WTC11 (cell line): ENCODE measurements around the gene DLGAP3. TPM values are rescaled to one million over a fixed set of nuclear protein-coding genes. Genes with fewer than 3 reads are reported as not detected.
"Not testable (repeated sequence)": the region's sequence is repeated elsewhere in the genome, so short reads cannot be mapped to it uniquely, and the experiment has no call there.

Source experiments
- ATAC-seq: fragments of 200-7000 bp; cut with Tn5 transposase; 2 replicates; pipeline ENCODE4 v1.10.0; 2021; ENCODE audit warnings: mild to moderate bottlenecking, moderate library complexity
- CTCF ChIA-PET: fragments of 300-600 bp; sonication (Branson Sonifier 250); formaldehyde crosslinking; loops from one replicate; lab custom pipeline; 2021; ENCODE audit warnings: antibody characterized with exemption; lab: Charles Lee
- POLR2A ChIA-PET: fragments of 350-600 bp; sonication (Branson Sonifier 250); formaldehyde crosslinking; loops from one replicate; lab custom pipeline; 2021; ENCODE audit warnings: antibody characterized with exemption; lab: Charles Lee
- DNase-seq: peaks from one replicate; pipeline ENCODE4 v3.0.0; 2021; ENCODE audit warnings: low spot score
- H3K27ac Mint-ChIP-seq: 2 replicates; pipeline ENCODE4 v1.8.0; 2021; ENCODE audit warnings: mixed read lengths
- H3K27me3 Mint-ChIP-seq: 2 replicates; pipeline ENCODE4 v1.8.0; 2021; ENCODE audit warnings: low read depth, mild to moderate bottlenecking, moderate library complexity, mixed read lengths
- H3K36me3 Mint-ChIP-seq: 2 replicates; pipeline ENCODE4 v1.8.0; 2021; ENCODE audit warnings: mixed read lengths
- H3K4me1 Mint-ChIP-seq: 2 replicates; pipeline ENCODE4 v1.8.0; 2022; ENCODE audit warnings: mixed read lengths
- H3K4me3 Mint-ChIP-seq: 2 replicates; pipeline ENCODE4 v1.8.0; 2021; ENCODE audit warnings: mild to moderate bottlenecking, moderate library complexity, mixed read lengths
- H3K9me3 Mint-ChIP-seq: 2 replicates; pipeline ENCODE4 v1.8.0; 2021; ENCODE audit warnings: mixed read lengths
- ELF4 ChIP-seq: sonication (generic); formaldehyde crosslinking; IDR thresholded peaks from 2 replicates; pipeline ENCODE4 v1.8.1; 2022; ENCODE audit warnings: low read depth, mild to moderate bottlenecking, moderate library complexity, missing genetic modification reagents
- EMX1 ChIP-seq: fragments of 250-450 bp; sonication (Bioruptor Pico); IDR thresholded peaks from 2 replicates; pipeline ENCODE4 v1.8.0; 2021; ENCODE audit warnings: mild to moderate bottlenecking
- ESRRA ChIP-seq: sonication (generic); formaldehyde crosslinking; IDR thresholded peaks from 2 replicates; pipeline ENCODE4 v1.8.1; 2022; ENCODE audit warnings: mild to moderate bottlenecking, missing genetic modification reagents, borderline replicate concordance
- FOXJ3 ChIP-seq: sonication (generic); formaldehyde crosslinking; IDR thresholded peaks from 2 replicates; pipeline ENCODE4 v1.9.0; 2021; ENCODE audit warnings: missing genetic modification reagents, mild to moderate bottlenecking, borderline replicate concordance
- FOXK1 ChIP-seq: sonication (generic); formaldehyde crosslinking; IDR thresholded peaks from 2 replicates; pipeline ENCODE4 v1.8.0; 2022; ENCODE audit warnings: mild to moderate bottlenecking, moderate library complexity, missing genetic modification reagents
- JAZF1 ChIP-seq: fragments of 250-450 bp; sonication (Bioruptor Pico); IDR thresholded peaks from 2 replicates; pipeline ENCODE4 v1.9.0; 2021; ENCODE audit warnings: moderate library complexity, mild to moderate bottlenecking, inconsistent platforms
- KAT7 ChIP-seq: sonication (generic); formaldehyde crosslinking; IDR thresholded peaks from 2 replicates; pipeline ENCODE4 v1.8.1; 2023; ENCODE audit warnings: missing genetic modification reagents, mild to moderate bottlenecking, borderline replicate concordance
- MYBL2 ChIP-seq: sonication (generic); formaldehyde crosslinking; IDR thresholded peaks from 2 replicates; pipeline ENCODE4 v1.8.1; 2023; ENCODE audit warnings: mild to moderate bottlenecking, moderate library complexity, missing genetic modification reagents
- NR2C2 ChIP-seq: sonication (generic); formaldehyde crosslinking; IDR thresholded peaks from 2 replicates; pipeline ENCODE4 v1.8.0; 2022; ENCODE audit warnings: mild to moderate bottlenecking, missing genetic modification reagents
- RELA ChIP-seq: sonication (generic); formaldehyde crosslinking; IDR thresholded peaks from 2 replicates; pipeline ENCODE4 v1.8.1; 2022; ENCODE audit warnings: missing genetic modification reagents, mild to moderate bottlenecking, borderline replicate concordance
- SMAD3 ChIP-seq: sonication (generic); formaldehyde crosslinking; IDR thresholded peaks from 2 replicates; pipeline ENCODE4 v1.8.0; 2022; ENCODE audit warnings: missing genetic modification reagents, mild to moderate bottlenecking, borderline replicate concordance
- SP1 ChIP-seq: sonication (generic); formaldehyde crosslinking; conservative IDR thresholded peaks from 2 replicates; pipeline ENCODE4 v1.8.1; 2022; ENCODE audit warnings: missing genetic modification reagents
- ZNF121 ChIP-seq: sonication (generic); formaldehyde crosslinking; IDR thresholded peaks from 2 replicates; pipeline ENCODE4 v1.8.0; 2023; ENCODE audit warnings: missing genetic modification reagents
- ZNF232 ChIP-seq: sonication (generic); formaldehyde crosslinking; IDR thresholded peaks from 2 replicates; pipeline ENCODE4 v1.8.0; 2022; ENCODE audit warnings: mild to moderate bottlenecking, missing genetic modification reagents
- ZNF263 ChIP-seq: sonication (generic); formaldehyde crosslinking; IDR thresholded peaks from 2 replicates; pipeline ENCODE4 v1.8.1; 2022; ENCODE audit warnings: low read depth, mild to moderate bottlenecking, moderate library complexity, missing genetic modification reagents
- ZNF423 ChIP-seq: fragments of 250-450 bp; sonication (Bioruptor Pico); IDR thresholded peaks from 2 replicates; pipeline ENCODE4 v2.1.2; 2022; ENCODE audit warnings: mild to moderate bottlenecking, moderate library complexity
- total RNA-seq: library from RNA; stranded (reverse); gene quantifications from 3 replicates; pipeline ENCODE4 v1.2.3, GENCODE V29; 2021
- TF ChIP-seq, protein P1 (sequence below): sonication (generic); formaldehyde crosslinking; IDR thresholded peaks from 2 replicates; pipeline ENCODE4 v1.8.1; 2022; ENCODE audit warnings: mild to moderate bottlenecking, missing genetic modification reagents, moderate library complexity, borderline replicate concordance
- TF ChIP-seq, protein P2 (sequence below): sonication (generic); formaldehyde crosslinking; IDR thresholded peaks from 2 replicates; pipeline ENCODE4 v1.8.1; 2023; ENCODE audit warnings: mild to moderate bottlenecking, missing genetic modification reagents, moderate library complexity
- TF ChIP-seq, protein P3 (sequence below): sonication (generic); formaldehyde crosslinking; IDR thresholded peaks from 2 replicates; pipeline ENCODE4 v1.8.0; 2023; ENCODE audit warnings: mild to moderate bottlenecking, missing genetic modification reagents
- TF ChIP-seq, protein P4 (sequence below): fragments of 250-450 bp; sonication (Bioruptor Pico); IDR thresholded peaks from 2 replicates; pipeline ENCODE4 v1.8.0; 2021; ENCODE audit warnings: mild to moderate bottlenecking
- TF ChIP-seq, protein P5 (sequence below): sonication (generic); formaldehyde crosslinking; IDR thresholded peaks from 2 replicates; pipeline ENCODE4 v1.8.1; 2023; ENCODE audit warnings: mild to moderate bottlenecking, missing genetic modification reagents
- TF ChIP-seq, protein P6 (sequence below): sonication (generic); formaldehyde crosslinking; IDR thresholded peaks from 2 replicates; pipeline ENCODE4 v1.8.1; 2023; ENCODE audit warnings: mild to moderate bottlenecking, missing genetic modification reagents, moderate library complexity
- TF ChIP-seq, protein P7 (sequence below): fragments of 200-600 bp; IDR thresholded peaks from 2 replicates; pipeline ENCODE4 v1.8.0; 2022; ENCODE audit warnings: antibody characterized with exemption

Gene DLGAP3
- total RNA-seq, 1 experiment from 2014 or later: 11.3 TPM

DNA sequence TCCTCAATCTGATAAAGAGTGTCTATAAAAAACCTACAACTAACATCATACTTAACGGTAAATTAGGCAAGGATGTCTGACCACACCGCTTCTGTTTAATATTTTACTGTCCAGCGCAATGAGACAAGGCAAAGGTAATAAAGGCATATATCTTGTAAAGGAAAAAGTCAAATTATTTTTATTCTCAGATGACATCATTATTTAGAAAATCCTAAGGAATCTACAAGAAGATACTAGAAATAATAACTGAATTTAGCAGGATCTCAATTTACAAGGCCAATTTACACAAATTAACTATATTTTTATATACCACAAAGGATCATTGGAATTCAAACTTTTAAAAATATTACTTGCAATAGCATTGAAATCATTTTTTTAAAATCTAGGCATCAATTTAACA is 107.2 kb downstream of the DLGAP3 start:
- TF ChIP-seq ZNF263 (CRISPR knock-in tag) (no peak), KAT7 (CRISPR knock-in tag) (no peak), JAZF1 (CRISPR knock-in tag) (no peak), ESRRA (CRISPR knock-in tag) (no peak), EMX1 (CRISPR knock-in tag) (no peak), MYBL2 (CRISPR knock-in tag) (no peak), FOXJ3 (CRISPR knock-in tag) (no peak), ZNF121 (CRISPR knock-in tag) (no peak), SMAD3 (CRISPR knock-in tag) (no peak), RELA (CRISPR knock-in tag) (no peak), ZNF232 (CRISPR knock-in tag) (no peak)
- TF ChIP-seq, protein P1, sequence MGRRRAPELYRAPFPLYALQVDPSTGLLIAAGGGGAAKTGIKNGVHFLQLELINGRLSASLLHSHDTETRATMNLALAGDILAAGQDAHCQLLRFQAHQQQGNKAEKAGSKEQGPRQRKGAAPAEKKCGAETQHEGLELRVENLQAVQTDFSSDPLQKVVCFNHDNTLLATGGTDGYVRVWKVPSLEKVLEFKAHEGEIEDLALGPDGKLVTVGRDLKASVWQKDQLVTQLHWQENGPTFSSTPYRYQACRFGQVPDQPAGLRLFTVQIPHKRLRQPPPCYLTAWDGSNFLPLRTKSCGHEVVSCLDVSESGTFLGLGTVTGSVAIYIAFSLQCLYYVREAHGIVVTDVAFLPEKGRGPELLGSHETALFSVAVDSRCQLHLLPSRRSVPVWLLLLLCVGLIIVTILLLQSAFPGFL (CRISPR knock-in tag): no peak
- TF ChIP-seq, protein P2, sequence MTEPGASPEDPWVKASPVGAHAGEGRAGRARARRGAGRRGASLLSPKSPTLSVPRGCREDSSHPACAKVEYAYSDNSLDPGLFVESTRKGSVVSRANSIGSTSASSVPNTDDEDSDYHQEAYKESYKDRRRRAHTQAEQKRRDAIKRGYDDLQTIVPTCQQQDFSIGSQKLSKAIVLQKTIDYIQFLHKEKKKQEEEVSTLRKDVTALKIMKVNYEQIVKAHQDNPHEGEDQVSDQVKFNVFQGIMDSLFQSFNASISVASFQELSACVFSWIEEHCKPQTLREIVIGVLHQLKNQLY: no peak
- TF ChIP-seq, protein P3, sequence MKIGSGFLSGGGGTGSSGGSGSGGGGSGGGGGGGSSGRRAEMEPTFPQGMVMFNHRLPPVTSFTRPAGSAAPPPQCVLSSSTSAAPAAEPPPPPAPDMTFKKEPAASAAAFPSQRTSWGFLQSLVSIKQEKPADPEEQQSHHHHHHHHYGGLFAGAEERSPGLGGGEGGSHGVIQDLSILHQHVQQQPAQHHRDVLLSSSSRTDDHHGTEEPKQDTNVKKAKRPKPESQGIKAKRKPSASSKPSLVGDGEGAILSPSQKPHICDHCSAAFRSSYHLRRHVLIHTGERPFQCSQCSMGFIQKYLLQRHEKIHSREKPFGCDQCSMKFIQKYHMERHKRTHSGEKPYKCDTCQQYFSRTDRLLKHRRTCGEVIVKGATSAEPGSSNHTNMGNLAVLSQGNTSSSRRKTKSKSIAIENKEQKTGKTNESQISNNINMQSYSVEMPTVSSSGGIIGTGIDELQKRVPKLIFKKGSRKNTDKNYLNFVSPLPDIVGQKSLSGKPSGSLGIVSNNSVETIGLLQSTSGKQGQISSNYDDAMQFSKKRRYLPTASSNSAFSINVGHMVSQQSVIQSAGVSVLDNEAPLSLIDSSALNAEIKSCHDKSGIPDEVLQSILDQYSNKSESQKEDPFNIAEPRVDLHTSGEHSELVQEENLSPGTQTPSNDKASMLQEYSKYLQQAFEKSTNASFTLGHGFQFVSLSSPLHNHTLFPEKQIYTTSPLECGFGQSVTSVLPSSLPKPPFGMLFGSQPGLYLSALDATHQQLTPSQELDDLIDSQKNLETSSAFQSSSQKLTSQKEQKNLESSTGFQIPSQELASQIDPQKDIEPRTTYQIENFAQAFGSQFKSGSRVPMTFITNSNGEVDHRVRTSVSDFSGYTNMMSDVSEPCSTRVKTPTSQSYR (CRISPR knock-in tag): no peak
- TF ChIP-seq, protein P4, sequence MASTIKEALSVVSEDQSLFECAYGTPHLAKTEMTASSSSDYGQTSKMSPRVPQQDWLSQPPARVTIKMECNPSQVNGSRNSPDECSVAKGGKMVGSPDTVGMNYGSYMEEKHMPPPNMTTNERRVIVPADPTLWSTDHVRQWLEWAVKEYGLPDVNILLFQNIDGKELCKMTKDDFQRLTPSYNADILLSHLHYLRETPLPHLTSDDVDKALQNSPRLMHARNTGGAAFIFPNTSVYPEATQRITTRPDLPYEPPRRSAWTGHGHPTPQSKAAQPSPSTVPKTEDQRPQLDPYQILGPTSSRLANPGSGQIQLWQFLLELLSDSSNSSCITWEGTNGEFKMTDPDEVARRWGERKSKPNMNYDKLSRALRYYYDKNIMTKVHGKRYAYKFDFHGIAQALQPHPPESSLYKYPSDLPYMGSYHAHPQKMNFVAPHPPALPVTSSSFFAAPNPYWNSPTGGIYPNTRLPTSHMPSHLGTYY (CRISPR knock-in tag): no peak
- TF ChIP-seq, all 79 proteins: peak for 0
- POLR2A ChIA-PET: no interaction called here

DNA sequence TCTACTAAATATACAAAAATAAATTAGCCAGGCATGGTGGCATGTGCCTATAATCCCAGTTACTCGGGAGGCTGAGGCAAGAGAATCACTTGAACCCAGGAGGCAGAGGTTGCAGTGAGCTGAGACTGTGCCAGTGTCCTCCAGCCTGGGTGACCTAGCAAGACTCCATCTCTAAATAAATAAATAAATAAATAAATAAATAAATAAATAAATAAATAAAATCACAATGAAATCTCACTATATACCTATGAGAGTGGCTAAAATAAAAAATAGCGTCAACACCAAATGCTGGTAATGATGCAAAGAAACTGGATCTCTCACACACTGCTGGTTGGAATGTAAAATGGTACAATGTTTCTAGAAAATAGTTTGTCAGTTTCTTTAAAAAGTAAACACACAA is 110.6 kb downstream of the DLGAP3 start:
- H3K4me3 Mint-ChIP-seq, ATAC-seq, H3K27ac Mint-ChIP-seq: not testable (repeated sequence)

More for the DNA sequence above, 107.2 kb downstream of the DLGAP3 start:
- DNase-seq (no peak), ATAC-seq (no peak)
- CTCF ChIA-PET: interaction anchor here (1.0 kb wide), 1 partner anchor 36 kb away, joined by 3 read pairs; no protein-coding TSS in a partner anchor
- Mint-ChIP-seq H3K4me3 (no peak overlapping the region), H3K36me3 (no peaks in the 10 kb centered on the region), H3K27me3 (peaks cover 3% of the 10 kb centered on the region; the same call in 1 of the 2 replicates), H3K4me1 (no peaks in the 10 kb centered on the region), H3K27ac (no peak overlapping the region), H3K9me3 (no peaks in the 10 kb centered on the region)

DNA sequence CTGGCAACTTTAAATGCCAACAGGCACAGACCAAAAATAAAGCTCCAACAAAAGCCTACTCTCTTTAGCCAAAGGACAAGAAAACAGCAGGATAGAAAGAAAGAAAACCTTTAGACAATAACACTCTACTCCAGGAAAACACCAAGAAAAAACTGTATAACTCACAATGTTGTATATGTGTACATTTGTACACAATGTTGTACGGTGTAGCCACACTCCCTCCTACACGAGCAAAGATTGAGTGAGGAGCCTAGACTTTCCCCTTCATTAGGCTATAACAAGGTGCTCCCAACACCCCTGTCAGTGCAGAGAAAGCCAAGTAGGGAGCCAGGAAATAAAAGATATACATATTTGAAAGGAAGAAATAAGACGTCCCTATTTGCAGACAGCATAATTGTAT is 112.7 kb downstream of the DLGAP3 start:
- Mint-ChIP-seq H3K9me3 (no peaks in the 10 kb centered on the region), H3K4me1 (peaks cover 6% of the 10 kb centered on the region; the same call in 1 of the 2 replicates), H3K27ac (no peak overlapping the region), H3K4me3 (no peak overlapping the region), H3K27me3 (peaks cover 6% of the 10 kb centered on the region; the same call in 1 of the 2 replicates), H3K36me3 (no peaks in the 10 kb centered on the region)
- DNase-seq (no peak), ATAC-seq (no peak)
- CTCF ChIA-PET: interaction anchor here (1.0 to 1.9 kb wide), 3 partner anchors 20 to 43 kb away, joined by 3 to 9 read pairs (median 5); partner anchors contain the start of gene SMIM12
- POLR2A ChIA-PET: no interaction called here
- TF ChIP-seq SP1 (CRISPR knock-in tag) (no peak), FOXK1 (CRISPR knock-in tag) (no peak), ELF4 (no peak), FOXJ3 (CRISPR knock-in tag) (no peak), NR2C2 (CRISPR knock-in tag) (no peak), ZNF423 (no peak), JAZF1 (CRISPR knock-in tag) (no peak)
- TF ChIP-seq, protein P5, sequence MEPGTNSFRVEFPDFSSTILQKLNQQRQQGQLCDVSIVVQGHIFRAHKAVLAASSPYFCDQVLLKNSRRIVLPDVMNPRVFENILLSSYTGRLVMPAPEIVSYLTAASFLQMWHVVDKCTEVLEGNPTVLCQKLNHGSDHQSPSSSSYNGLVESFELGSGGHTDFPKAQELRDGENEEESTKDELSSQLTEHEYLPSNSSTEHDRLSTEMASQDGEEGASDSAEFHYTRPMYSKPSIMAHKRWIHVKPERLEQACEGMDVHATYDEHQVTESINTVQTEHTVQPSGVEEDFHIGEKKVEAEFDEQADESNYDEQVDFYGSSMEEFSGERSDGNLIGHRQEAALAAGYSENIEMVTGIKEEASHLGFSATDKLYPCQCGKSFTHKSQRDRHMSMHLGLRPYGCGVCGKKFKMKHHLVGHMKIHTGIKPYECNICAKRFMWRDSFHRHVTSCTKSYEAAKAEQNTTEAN (CRISPR knock-in tag): no peak
- TF ChIP-seq, protein P6, sequence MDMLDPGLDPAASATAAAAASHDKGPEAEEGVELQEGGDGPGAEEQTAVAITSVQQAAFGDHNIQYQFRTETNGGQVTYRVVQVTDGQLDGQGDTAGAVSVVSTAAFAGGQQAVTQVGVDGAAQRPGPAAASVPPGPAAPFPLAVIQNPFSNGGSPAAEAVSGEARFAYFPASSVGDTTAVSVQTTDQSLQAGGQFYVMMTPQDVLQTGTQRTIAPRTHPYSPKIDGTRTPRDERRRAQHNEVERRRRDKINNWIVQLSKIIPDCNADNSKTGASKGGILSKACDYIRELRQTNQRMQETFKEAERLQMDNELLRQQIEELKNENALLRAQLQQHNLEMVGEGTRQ (CRISPR knock-in tag): no peak
- TF ChIP-seq, protein P7, sequence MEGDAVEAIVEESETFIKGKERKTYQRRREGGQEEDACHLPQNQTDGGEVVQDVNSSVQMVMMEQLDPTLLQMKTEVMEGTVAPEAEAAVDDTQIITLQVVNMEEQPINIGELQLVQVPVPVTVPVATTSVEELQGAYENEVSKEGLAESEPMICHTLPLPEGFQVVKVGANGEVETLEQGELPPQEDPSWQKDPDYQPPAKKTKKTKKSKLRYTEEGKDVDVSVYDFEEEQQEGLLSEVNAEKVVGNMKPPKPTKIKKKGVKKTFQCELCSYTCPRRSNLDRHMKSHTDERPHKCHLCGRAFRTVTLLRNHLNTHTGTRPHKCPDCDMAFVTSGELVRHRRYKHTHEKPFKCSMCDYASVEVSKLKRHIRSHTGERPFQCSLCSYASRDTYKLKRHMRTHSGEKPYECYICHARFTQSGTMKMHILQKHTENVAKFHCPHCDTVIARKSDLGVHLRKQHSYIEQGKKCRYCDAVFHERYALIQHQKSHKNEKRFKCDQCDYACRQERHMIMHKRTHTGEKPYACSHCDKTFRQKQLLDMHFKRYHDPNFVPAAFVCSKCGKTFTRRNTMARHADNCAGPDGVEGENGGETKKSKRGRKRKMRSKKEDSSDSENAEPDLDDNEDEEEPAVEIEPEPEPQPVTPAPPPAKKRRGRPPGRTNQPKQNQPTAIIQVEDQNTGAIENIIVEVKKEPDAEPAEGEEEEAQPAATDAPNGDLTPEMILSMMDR: no peak

More for the DNA sequence above, 110.6 kb downstream of the DLGAP3 start:
- H3K4me1 Mint-ChIP-seq, H3K9me3 Mint-ChIP-seq, DNase-seq, H3K27me3 Mint-ChIP-seq, CTCF ChIA-PET, H3K36me3 Mint-ChIP-seq, POLR2A ChIA-PET: not testable (repeated sequence)
